MM.1S (cell line): ENCODE data around the gene CCL21.

Experiments used
- DNase-seq: peaks from one replicate; pipeline ENCODE4 v3.0.0-alpha.2; 2015
- H2AFZ ChIP-seq: fragments of 300-600 bp; sonication (generic); 2 replicates; pipeline ENCODE4 v1.6.0; 2016; ENCODE audit warnings: antibody characterized with exemption, low read length
- H3F3A ChIP-seq: fragments of 300-600 bp; sonication (generic); 2 replicates; pipeline ENCODE4 v1.6.1; 2016; ENCODE audit warnings: mild to moderate bottlenecking, antibody characterized with exemption, low read length, moderate library complexity, mixed read lengths; ENCODE audit not compliant: insufficient read depth
- H3K27ac ChIP-seq: fragments of 300-600 bp; sonication (generic); 2 replicates; pipeline ENCODE4 v1.5.1; 2016; ENCODE audit warnings: mild to moderate bottlenecking, low read length
- H3K27me3 ChIP-seq: fragments of 300-600 bp; sonication (generic); replicated peaks from 2 replicates; pipeline ENCODE4 v1.6.0; 2016; ENCODE audit warnings: low read length; ENCODE audit not compliant: insufficient read depth
- H3K36me3 ChIP-seq: fragments of 300-600 bp; sonication (generic); replicated peaks from 2 replicates; pipeline ENCODE4 v1.6.1; 2016; ENCODE audit warnings: mild to moderate bottlenecking, low read length, mixed read lengths; ENCODE audit not compliant: insufficient read depth
- H3K4me1 ChIP-seq: fragments of 300-600 bp; sonication (generic); 2 replicates; pipeline ENCODE4 v1.6.1; 2016; ENCODE audit warnings: low read length, mixed read lengths
- H3K4me2 ChIP-seq: fragments of 300-600 bp; sonication (generic); 2 replicates; pipeline ENCODE4 v1.6.0; 2016; ENCODE audit warnings: low read depth, low read length
- H3K4me3 ChIP-seq: fragments of 300-600 bp; sonication (generic); 2 replicates; pipeline ENCODE4 v1.5.1; 2016; ENCODE audit warnings: low read length, mixed read lengths
- H3K79me2 ChIP-seq: fragments of 300-600 bp; sonication (generic); 2 replicates; pipeline ENCODE4 v1.6.1; 2016; ENCODE audit warnings: mixed run types, low read length, mixed read lengths
- H3K9ac ChIP-seq: fragments of 300-600 bp; sonication (generic); 2 replicates; pipeline ENCODE4 v1.6.1; 2016; ENCODE audit warnings: low read length, mixed read lengths
- H3K9me2 ChIP-seq: fragments of 300-600 bp; sonication (generic); replicated peaks from 2 replicates; pipeline ENCODE4 v1.6.1; 2016; ENCODE audit warnings: mild to moderate bottlenecking, low read length, mixed read lengths; ENCODE audit not compliant: insufficient read depth
- H3K9me3 ChIP-seq: fragments of 300-600 bp; sonication (generic); replicated peaks from 2 replicates; pipeline ENCODE4 v1.6.1; 2016; ENCODE audit warnings: mild to moderate bottlenecking, low read length, mixed read lengths; ENCODE audit not compliant: insufficient read depth
- H4K20me1 ChIP-seq: fragments of 300-600 bp; sonication (generic); 2 replicates; pipeline ENCODE4 v1.6.1; 2016; ENCODE audit warnings: mild to moderate bottlenecking, low read length, moderate library complexity, mixed read lengths; ENCODE audit not compliant: insufficient read depth
- CTCF ChIP-seq: fragments of 300-600 bp; sonication (generic); IDR thresholded peaks from 2 replicates; pipeline ENCODE4 v1.5.1; 2016; ENCODE audit warnings: antibody characterized with exemption, low read length, mixed read lengths
- EZH2 ChIP-seq: fragments of 300-600 bp; sonication (generic); optimal IDR thresholded peaks from 2 replicates; pipeline ENCODE3; 2017; ENCODE audit warnings: low read depth, mild to moderate bottlenecking, antibody characterized with exemption, low read length, mixed read lengths
- EZH2phosphoT487 ChIP-seq: fragments of 300-600 bp; sonication (generic); IDR thresholded peaks from 2 replicates; pipeline ENCODE4 v1.6.1; 2018; ENCODE audit warnings: antibody characterized with exemption, low read length

Gene CCL21

GRCh38 chr9:34688329-34689115, 21.4 kb downstream of the CCL21 start:
- Histone ChIP-seq H3K4me1 (no peaks in the 10 kb centered on the region), H3K4me3 (no peak overlapping the region), H3K79me2 (no peaks in the 10 kb centered on the region), H3K36me3 (no peaks in the 10 kb centered on the region), H3F3A (no peaks in the 10 kb centered on the region), H3K4me2 (no peak overlapping the region), H3K27ac (no peak overlapping the region), H3K9ac (no peak overlapping the region), H4K20me1 (no peaks in the 10 kb centered on the region), H3K27me3 (no peaks in the 10 kb centered on the region), H2AFZ (no peak overlapping the region), H3K9me2 (no peaks in the 10 kb centered on the region), H3K9me3 (no peaks in the 10 kb centered on the region)
- no peak for DNase-seq
- TF ChIP-seq EZH2phosphoT487 (no peak), CTCF (no peak)

GRCh38 chr9:34687276-34688030, 22.5 kb downstream of the CCL21 start:
- no peaks in the 10 kb centered on the region for H3K27me3 ChIP-seq
- H3K79me2 ChIP-seq = no peaks in the 10 kb centered on the region
- no peak for DNase-seq
- H3K9me2 ChIP-seq = no peaks in the 10 kb centered on the region
- no peaks in the 10 kb centered on the region for H3K36me3 ChIP-seq
- no peak overlapping the region for H3K4me2 ChIP-seq
- TF ChIP-seq EZH2phosphoT487 = no peak
- TF ChIP-seq EZH2 = no peak
- TF ChIP-seq CTCF = no peak
- no peaks in the 10 kb centered on the region for H4K20me1 ChIP-seq
- no peak overlapping the region for H2AFZ ChIP-seq
- H3K4me1 ChIP-seq = no peaks in the 10 kb centered on the region
- H3K9ac ChIP-seq = no peak overlapping the region
- no peak overlapping the region for H3K4me3 ChIP-seq
- H3K9me3 ChIP-seq = no peaks in the 10 kb centered on the region
- no peak overlapping the region for H3K27ac ChIP-seq
- H3F3A ChIP-seq = no peaks in the 10 kb centered on the region

- no peaks in the 10 kb centered on the region for H3K9me3 ChIP-seq
- no peak for DNase-seq
Measured at GRCh38 chr9:34686732-34687131, 23.2 kb downstream of the CCL21 start.

More at GRCh38 chr9:34686732-34687131, 23.2 kb downstream of the CCL21 start:
- Histone ChIP-seq H4K20me1 (no peaks in the 10 kb centered on the region), H3K36me3 (no peaks in the 10 kb centered on the region), H3K9me2 (no peaks in the 10 kb centered on the region), H3K27me3 (no peaks in the 10 kb centered on the region), H2AFZ (no peak overlapping the region), H3K4me3 (no peak overlapping the region), H3K27ac (no peak overlapping the region), H3F3A (no peaks in the 10 kb centered on the region), H3K79me2 (no peaks in the 10 kb centered on the region), H3K4me2 (no peak overlapping the region), H3K4me1 (no peaks in the 10 kb centered on the region), H3K9ac (no peak overlapping the region)
- TF ChIP-seq CTCF (no peak), EZH2 (no peak)
